IPS-20b (cell line): ENCODE results near the gene TNRC6C.

Source experiments
- H3K27ac ChIP-seq: one replicate; pipeline ENCODE4 v1.5.1; 2013; ENCODE audit warnings: low read length
- H3K27me3 ChIP-seq: 2 replicates; pipeline ENCODE4 v1.6.1; 2013; ENCODE audit warnings: mild to moderate bottlenecking, low read length, inconsistent platforms; ENCODE audit not compliant: insufficient read depth
- H3K36me3 ChIP-seq: 2 replicates; pipeline ENCODE4 v1.6.1; 2013; ENCODE audit warnings: low read depth, mild to moderate bottlenecking, inconsistent platforms, low read length, moderate library complexity; ENCODE audit not compliant: insufficient read depth
- H3K4me1 ChIP-seq: 2 replicates; pipeline ENCODE4 v1.6.1; 2013; ENCODE audit warnings: mild to moderate bottlenecking, control low read depth, inconsistent platforms, low read length, moderate library complexity; ENCODE audit not compliant: insufficient read depth
- H3K4me3 ChIP-seq: 2 replicates; pipeline ENCODE4 v1.5.1; 2013; ENCODE audit warnings: mild to moderate bottlenecking, low read length, inconsistent platforms
- H3K9ac ChIP-seq: 2 replicates; pipeline ENCODE4 v1.6.1; 2013; ENCODE audit warnings: low read depth, mild to moderate bottlenecking, inconsistent platforms, low read length, moderate library complexity
- H3K9me3 ChIP-seq: 2 replicates; pipeline ENCODE4 v1.6.1; 2013; ENCODE audit warnings: mild to moderate bottlenecking, low read depth, low read length, inconsistent platforms; ENCODE audit not compliant: insufficient read depth

Gene TNRC6C

GRCh38 chr17:78104540-78104941 lies 146.0 kb downstream of the TNRC6C start:
- peaks cover 17% of the 10 kb centered on the region; the same call in 1 of the 2 replicates for H3K9me3 ChIP-seq
- peaks cover 52% of the 10 kb centered on the region for H3K36me3 ChIP-seq
- no peak overlapping the region for H3K9ac ChIP-seq
- H3K27ac ChIP-seq, result no peak overlapping the region
- H3K4me3 ChIP-seq, result no peak overlapping the region
- no peaks in the 10 kb centered on the region for H3K27me3 ChIP-seq
- no peaks in the 10 kb centered on the region for H3K4me1 ChIP-seq

- Histone ChIP-seq H3K27me3 (no peaks in the 10 kb centered on the region), H3K9ac (no peak overlapping the region), H3K4me3 (no peak overlapping the region), H3K27ac (no peak overlapping the region), H3K9me3 (peaks cover 13% of the 10 kb centered on the region; the same call in 1 of the 2 replicates), H3K36me3 (peaks cover 46% of the 10 kb centered on the region), H3K4me1 (no peaks in the 10 kb centered on the region)
Observed at GRCh38 chr17:78105101-78105500, 146.6 kb downstream of the TNRC6C start.

- Histone ChIP-seq H3K4me1 (no peaks in the 10 kb centered on the region), H3K9ac (no peak overlapping the region), H3K4me3 (no peak overlapping the region)
Observed at GRCh38 chr17:78105551-78105950, 147.0 kb downstream of the TNRC6C start.

GRCh38 chr17:78106211-78106610 lies 147.7 kb downstream of the TNRC6C start:
- Histone ChIP-seq H3K4me3 (no peak overlapping the region), H3K4me1 (no peaks in the 10 kb centered on the region), H3K27ac (no peak overlapping the region), H3K36me3 (peaks cover 37% of the 10 kb centered on the region), H3K9ac (no peak overlapping the region), H3K27me3 (no peaks in the 10 kb centered on the region), H3K9me3 (0 out of 2 replicates have a peak, but pooled peaks cover 5% of the 10 kb centered on the region)

More at GRCh38 chr17:78105551-78105950, 147.0 kb downstream of the TNRC6C start:
- H3K9me3 ChIP-seq, result peaks cover 8% of the 10 kb centered on the region; the same call in 1 of the 2 replicates
- H3K27me3 ChIP-seq, result no peaks in the 10 kb centered on the region
- peaks cover 42% of the 10 kb centered on the region for H3K36me3 ChIP-seq
- H3K27ac ChIP-seq, result no peak overlapping the region

- H3K36me3 ChIP-seq, result peaks cover 24% of the 10 kb centered on the region
- H3K9ac ChIP-seq, result no peak overlapping the region
- H3K27ac ChIP-seq, result no peak overlapping the region
Observed at GRCh38 chr17:78107457-78107856, 149.0 kb downstream of the TNRC6C start.

GRCh38 chr17:78107976-78108725 lies 149.6 kb downstream of the TNRC6C start:
- no peak overlapping the region for H3K4me3 ChIP-seq
- H3K27ac ChIP-seq, result no peak overlapping the region
- H3K36me3 ChIP-seq, result peaks cover 17% of the 10 kb centered on the region

More at GRCh38 chr17:78107457-78107856, 149.0 kb downstream of the TNRC6C start:
- Histone ChIP-seq H3K9me3 (no peaks in the 10 kb centered on the region), H3K27me3 (no peaks in the 10 kb centered on the region), H3K4me3 (no peak overlapping the region), H3K4me1 (no peaks in the 10 kb centered on the region)

GRCh38 chr17:78108726-78109488 lies 150.4 kb downstream of the TNRC6C start:
- Histone ChIP-seq H3K36me3 (peaks cover 10% of the 10 kb centered on the region), H3K9me3 (no peaks in the 10 kb centered on the region), H3K4me1 (no peaks in the 10 kb centered on the region), H3K4me3 (no peak overlapping the region), H3K27me3 (no peaks in the 10 kb centered on the region), H3K27ac (no peak overlapping the region), H3K9ac (no peak overlapping the region)

More at GRCh38 chr17:78107976-78108725, 149.6 kb downstream of the TNRC6C start:
- H3K4me1 ChIP-seq, result no peaks in the 10 kb centered on the region
- H3K27me3 ChIP-seq, result no peaks in the 10 kb centered on the region
- no peaks in the 10 kb centered on the region for H3K9me3 ChIP-seq
- no peak overlapping the region for H3K9ac ChIP-seq

GRCh38 chr17:78109489-78109761 lies 150.9 kb downstream of the TNRC6C start:
- Histone ChIP-seq H3K4me1 (no peaks in the 10 kb centered on the region), H3K9me3 (no peaks in the 10 kb centered on the region), H3K27ac (no peak overlapping the region), H3K9ac (no peak overlapping the region), H3K27me3 (no peaks in the 10 kb centered on the region), H3K36me3 (peaks cover 5% of the 10 kb centered on the region), H3K4me3 (no peak overlapping the region)

GRCh38 chr17:78110363-78111015 lies 152.0 kb downstream of the TNRC6C start:
- Histone ChIP-seq H3K36me3 (peaks cover 5% of the 10 kb centered on the region; the same call in 1 of the 2 replicates), H3K27ac (no peak overlapping the region), H3K9ac (no peak overlapping the region), H3K9me3 (no peaks in the 10 kb centered on the region), H3K4me1 (no peaks in the 10 kb centered on the region), H3K4me3 (no peak overlapping the region), H3K27me3 (no peaks in the 10 kb centered on the region)

- Histone ChIP-seq H3K36me3 (peaks cover 5% of the 10 kb centered on the region; the same call in 1 of the 2 replicates), H3K4me1 (no peaks in the 10 kb centered on the region), H3K9me3 (no peaks in the 10 kb centered on the region), H3K27ac (no peak overlapping the region), H3K27me3 (no peaks in the 10 kb centered on the region), H3K9ac (no peak overlapping the region), H3K4me3 (no peak overlapping the region)
Observed at GRCh38 chr17:78111016-78111726, 152.7 kb downstream of the TNRC6C start.
